Calu3 (cell line): ENCODE results near the gene KCNH1. TPM values are rescaled to one million over a fixed set of nuclear protein-coding genes. Genes with fewer than 3 reads are reported as not detected.

Experiments used
- BruUV-seq: library from RNA; stranded (reverse); fragments of 400-500 nt; replicated peaks from 2 replicates; lab custom pipeline; 2021; lab: Mats Ljungman, UMichigan
- CTCF ChIA-PET: fragments of 300-600 bp; sonication (Branson Sonifier 250); formaldehyde crosslinking; loops from one replicate; lab custom pipeline; 2022; ENCODE audit warnings: antibody characterized with exemption; lab: Charles Lee
- DNase-seq: peaks from one replicate; pipeline ENCODE4 v3.0.0; 2022
- H3K27ac Mint-ChIP-seq: one replicate; pipeline ENCODE4 v1.8.0; 2022; ENCODE audit warnings: mixed read lengths; ENCODE audit not compliant: unreplicated experiment
- H3K27me3 Mint-ChIP-seq: one replicate; pipeline ENCODE4 v1.8.0; 2022; ENCODE audit warnings: mixed read lengths; ENCODE audit not compliant: unreplicated experiment
- H3K36me3 Mint-ChIP-seq: one replicate; pipeline ENCODE4 v1.8.0; 2022; ENCODE audit warnings: mild to moderate bottlenecking, moderate library complexity, mixed read lengths; ENCODE audit not compliant: insufficient read depth, unreplicated experiment
- H3K4me1 Mint-ChIP-seq: one replicate; pipeline ENCODE4 v1.8.0; 2022; ENCODE audit warnings: mild to moderate bottlenecking, low read depth, mixed read lengths; ENCODE audit not compliant: unreplicated experiment
- H3K4me3 Mint-ChIP-seq: one replicate; pipeline ENCODE4 v1.8.0; 2022; ENCODE audit warnings: mild to moderate bottlenecking, low read depth, moderate library complexity, mixed read lengths; ENCODE audit not compliant: unreplicated experiment
- H3K9me3 Mint-ChIP-seq: one replicate; pipeline ENCODE4 v1.8.0; 2022; ENCODE audit warnings: low read depth, mixed read lengths; ENCODE audit not compliant: unreplicated experiment
- CTCF ChIP-seq: fragments of 200-600 bp; IDR thresholded peaks from one replicate; pipeline ENCODE4 v1.8.0; 2022; ENCODE audit warnings: antibody characterized with exemption; ENCODE audit not compliant: unreplicated experiment
- intact Hi-C: fragments of 100-400 bp; cut with micrococcal nuclease; formaldehyde crosslinking; loops from one replicate; pipeline ENCODE4 v1.10.0; 2022; ENCODE audit not compliant: unreplicated experiment
- total RNA-seq: library from RNA; stranded (reverse); gene quantifications from 2 replicates; pipeline ENCODE4 v1.2.3, GENCODE V29; 2022

Gene KCNH1
- total RNA-seq, 1 experiment from 2014 or later, result not detected

GRCh38 chr1:210916548-210916947, 217.4 kb downstream of the KCNH1 start:
- no peak for TF ChIP-seq CTCF
- H3K9me3 Mint-ChIP-seq, result no peaks in the 10 kb centered on the region
- CTCF ChIA-PET, result no interaction called here
- peaks cover 15% of the 10 kb centered on the region for H3K27me3 Mint-ChIP-seq
- no peak for DNase-seq
- no peaks in the 10 kb centered on the region for H3K4me1 Mint-ChIP-seq
- intact Hi-C loops, result no loop called here
- H3K4me3 Mint-ChIP-seq, result no peak overlapping the region
- no TSS peak for BruUV-seq
- no peak overlapping the region for H3K27ac Mint-ChIP-seq
- no peaks in the 10 kb centered on the region for H3K36me3 Mint-ChIP-seq

- intact Hi-C loops, result no loop called here
- Mint-ChIP-seq H3K36me3 (no peaks in the 10 kb centered on the region), H3K9me3 (no peaks in the 10 kb centered on the region), H3K4me3 (no peak overlapping the region), H3K27me3 (peaks cover 15% of the 10 kb centered on the region), H3K27ac (no peak overlapping the region), H3K4me1 (no peaks in the 10 kb centered on the region)
- no peak for DNase-seq
- BruUV-seq, result no TSS peak
- CTCF ChIA-PET, result no interaction called here
- TF ChIP-seq CTCF, result no peak
Measured at GRCh38 chr1:210915890-210916507, 217.9 kb downstream of the KCNH1 start.

- H3K27ac Mint-ChIP-seq, result no peak overlapping the region
- no peak for DNase-seq
Measured at GRCh38 chr1:210912752-210913151, 221.2 kb downstream of the KCNH1 start.

GRCh38 chr1:210910020-210910575, 223.8 kb downstream of the KCNH1 start:
- no peak for TF ChIP-seq CTCF
- peaks cover 42% of the 10 kb centered on the region for H3K27me3 Mint-ChIP-seq
- H3K4me3 Mint-ChIP-seq, result no peak overlapping the region
- no TSS peak for BruUV-seq
- no peaks in the 10 kb centered on the region for H3K36me3 Mint-ChIP-seq
- intact Hi-C loops, result no loop called here
- no peaks in the 10 kb centered on the region for H3K9me3 Mint-ChIP-seq
- no peak overlapping the region for H3K27ac Mint-ChIP-seq
- CTCF ChIA-PET, result no interaction called here
- H3K4me1 Mint-ChIP-seq, result peaks cover 7% of the 10 kb centered on the region
- no peak for DNase-seq

More at GRCh38 chr1:210912752-210913151, 221.2 kb downstream of the KCNH1 start:
- Mint-ChIP-seq H3K9me3 (no peaks in the 10 kb centered on the region), H3K27me3 (peaks cover 31% of the 10 kb centered on the region), H3K36me3 (no peaks in the 10 kb centered on the region), H3K4me1 (no peaks in the 10 kb centered on the region), H3K4me3 (no peak overlapping the region)
- CTCF ChIA-PET, result no interaction called here
- TF ChIP-seq CTCF, result no peak
- BruUV-seq, result no TSS peak
- intact Hi-C loops, result no loop called here
